ENCODE measurements around the gene C1QL1.

DNA sequence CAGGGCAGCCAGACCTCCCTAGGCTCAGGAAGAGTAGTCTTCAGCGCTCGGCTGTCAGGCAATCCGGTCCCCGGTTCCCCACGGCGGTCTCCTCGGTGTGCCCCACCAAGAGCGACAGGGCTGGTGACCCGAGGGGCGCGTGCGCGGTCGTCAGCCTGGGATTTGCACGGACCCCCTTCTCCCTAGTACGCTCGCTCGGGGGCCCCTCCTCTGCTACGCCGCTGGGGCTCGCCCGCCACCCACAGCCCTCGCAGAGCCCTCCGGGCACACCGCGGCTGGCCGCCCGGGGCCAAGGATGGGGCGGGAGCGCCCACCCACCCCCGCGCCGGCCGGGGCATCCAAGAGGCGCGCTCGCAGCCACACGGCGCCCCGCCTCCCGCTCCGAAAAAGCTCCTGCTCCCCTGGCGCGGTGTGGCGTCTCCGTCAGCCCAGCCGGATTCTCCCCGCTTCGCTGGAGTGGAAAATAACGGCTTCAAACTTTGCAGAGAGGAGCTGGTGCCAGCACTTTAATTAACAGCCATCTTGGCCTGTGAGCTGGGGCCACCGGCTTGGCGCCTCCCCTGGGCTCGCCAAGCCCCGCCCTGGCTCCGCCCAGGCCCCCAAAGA, 2.1 kb upstream of the C1QL1 start:
- TF ChIP-seq TAF1 (IDR thresholded peaks at IDR 0.05; ENCODE audit: low read depth, low read length) (no peak), POLR2AphosphoS5 (IDR thresholded peaks at IDR 0.05; ENCODE audit: low read depth, low read length) (no peak), POLR2A (IDR thresholded peaks at IDR 0.05; ENCODE audit: low read depth, low read length) (no peak), POU2F2 (IDR thresholded peaks at IDR 0.05; ENCODE audit: low read depth, low read length) (no peak)
